HG03066 (cell line): ENCODE measurements around the gene TLE5.
"Not testable (repeated sequence)": the region's sequence is repeated elsewhere in the genome, so short reads cannot be mapped to it uniquely, and the experiment has no call there.

Experiments
- ATAC-seq: cut with Tn5 transposase; IDR thresholded peaks from one replicate; pipeline ENCODE4 v1.9.1; 2021; ENCODE audit warnings: low read depth; ENCODE audit not compliant: unreplicated experiment

TLE5 gene

GRCh38 chr19:3096902-3097326 lies 34.6 kb upstream of the TLE5 start:
- no peak for ATAC-seq

GRCh38 chr19:3096267-3096901 lies 34.1 kb upstream of the TLE5 start:
- no peak for ATAC-seq

- no peak for ATAC-seq
These were observed 33.3 kb upstream of the TLE5 start for GRCh38 chr19:3095441-3096191.

- ATAC-seq: no peak
These were observed 32.5 kb upstream of the TLE5 start for GRCh38 chr19:3094601-3095440.

- ATAC-seq: not testable (repeated sequence)
These were observed 27.1 kb upstream of the TLE5 start for GRCh38 chr19:3089299-3089855.

- no peak for ATAC-seq
These were observed 25.5 kb upstream of the TLE5 start for GRCh38 chr19:3087769-3088168.

- ATAC-seq: no peak
These were observed 22.6 kb upstream of the TLE5 start for GRCh38 chr19:3084943-3085342.

- ATAC-seq: no peak
These were observed 21.7 kb upstream of the TLE5 start for GRCh38 chr19:3083964-3084363.

- ATAC-seq: no peak
These were observed 20.0 kb upstream of the TLE5 start for GRCh38 chr19:3082331-3082730.

- no peak for ATAC-seq
These were observed 18.0 kb upstream of the TLE5 start for GRCh38 chr19:3080286-3080685.

- no peak for ATAC-seq
These were observed 17.3 kb upstream of the TLE5 start for GRCh38 chr19:3079578-3079977.

GRCh38 chr19:3075605-3076431 lies 13.5 kb upstream of the TLE5 start:
- ATAC-seq: no peak

GRCh38 chr19:3073931-3074595 lies 11.8 kb upstream of the TLE5 start:
- ATAC-seq: no peak

GRCh38 chr19:3073159-3073563 lies 10.9 kb upstream of the TLE5 start:
- ATAC-seq: no peak

GRCh38 chr19:3071768-3072167 lies 9.5 kb upstream of the TLE5 start:
- ATAC-seq: no peak

GRCh38 chr19:3068071-3068470 lies 5.8 kb upstream of the TLE5 start:
- ATAC-seq: no peak

GRCh38 chr19:3067563-3067962 lies 5.3 kb upstream of the TLE5 start:
- ATAC-seq: no peak

- no peak for ATAC-seq
These were observed 4.3 kb upstream of the TLE5 start for GRCh38 chr19:3066482-3067049.

- no peak for ATAC-seq
These were observed 3.5 kb upstream of the TLE5 start for GRCh38 chr19:3065675-3066357.
